DOHH2 (cell line): ENCODE results near the gene POU5F2.

Experiments
- EZH2phosphoT487 ChIP-seq: fragments of 200-600 bp; sonication (generic); IDR thresholded peaks from 2 replicates; pipeline ENCODE4 v1.6.1; 2017; ENCODE audit warnings: borderline replicate concordance, mild to moderate bottlenecking, antibody characterized with exemption, low read length, moderate library complexity, mixed read lengths
- TF ChIP-seq, protein P1 (sequence below): fragments of 200-600 bp; sonication (generic); IDR thresholded peaks from one replicate; pipeline ENCODE4 v1.5.1; 2014; ENCODE audit warnings: antibody characterized with exemption, mild to moderate bottlenecking, low read depth, low read length; ENCODE audit not compliant: poor library complexity, severe bottlenecking

GRCh38 chr5:93785475-93785874, 44.1 kb upstream of the POU5F2 start:
- TF ChIP-seq, protein P1, sequence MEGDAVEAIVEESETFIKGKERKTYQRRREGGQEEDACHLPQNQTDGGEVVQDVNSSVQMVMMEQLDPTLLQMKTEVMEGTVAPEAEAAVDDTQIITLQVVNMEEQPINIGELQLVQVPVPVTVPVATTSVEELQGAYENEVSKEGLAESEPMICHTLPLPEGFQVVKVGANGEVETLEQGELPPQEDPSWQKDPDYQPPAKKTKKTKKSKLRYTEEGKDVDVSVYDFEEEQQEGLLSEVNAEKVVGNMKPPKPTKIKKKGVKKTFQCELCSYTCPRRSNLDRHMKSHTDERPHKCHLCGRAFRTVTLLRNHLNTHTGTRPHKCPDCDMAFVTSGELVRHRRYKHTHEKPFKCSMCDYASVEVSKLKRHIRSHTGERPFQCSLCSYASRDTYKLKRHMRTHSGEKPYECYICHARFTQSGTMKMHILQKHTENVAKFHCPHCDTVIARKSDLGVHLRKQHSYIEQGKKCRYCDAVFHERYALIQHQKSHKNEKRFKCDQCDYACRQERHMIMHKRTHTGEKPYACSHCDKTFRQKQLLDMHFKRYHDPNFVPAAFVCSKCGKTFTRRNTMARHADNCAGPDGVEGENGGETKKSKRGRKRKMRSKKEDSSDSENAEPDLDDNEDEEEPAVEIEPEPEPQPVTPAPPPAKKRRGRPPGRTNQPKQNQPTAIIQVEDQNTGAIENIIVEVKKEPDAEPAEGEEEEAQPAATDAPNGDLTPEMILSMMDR = no peak
- TF ChIP-seq EZH2phosphoT487 = no peak
